CD4-positive, alpha-beta T cell treated with Interferon alpha-2 for 1 hour (primary cell): ENCODE data around the gene FUT9.

Experiments used
- DNase-seq, 2 donors: peaks; one replicate each; pipeline ENCODE4 v3.0.0-alpha.2; 2020 to 2022

Gene FUT9

GRCh38 chr6:96015518-96016333 is at the start of gene FUT9:
TSS of gene FUT9 (plus strand) at chr6:96015974. CDS start at chr6:96203156, 187,182 bp downstream.
- no peak for DNase-seq

- DNase-seq: no peak
Measured at GRCh38 chr6:95967594-95967993, 48.2 kb upstream of the FUT9 start.

GRCh38 chr6:95973976-95974375 is 41.8 kb upstream of the FUT9 start:
- DNase-seq: no peak

- DNase-seq: no peak
Measured at GRCh38 chr6:95978230-95978629, 37.5 kb upstream of the FUT9 start.

- DNase-seq: no peak
Measured at GRCh38 chr6:95991906-95992305, 23.9 kb upstream of the FUT9 start.

- no peak for DNase-seq
Measured at GRCh38 chr6:95994151-95994550, 21.6 kb upstream of the FUT9 start.

GRCh38 chr6:95998133-95998532 is 17.6 kb upstream of the FUT9 start:
- DNase-seq: no peak

GRCh38 chr6:96001891-96002575 is 13.7 kb upstream of the FUT9 start:
- DNase-seq: no peak

GRCh38 chr6:96002576-96002910 is 13.2 kb upstream of the FUT9 start:
- no peak for DNase-seq

GRCh38 chr6:96002912-96003311 is 12.9 kb upstream of the FUT9 start:
- no peak for DNase-seq

- DNase-seq: no peak
Measured at GRCh38 chr6:96007663-96008062, 8.1 kb upstream of the FUT9 start.

- no peak for DNase-seq
Measured at GRCh38 chr6:96013531-96013930, 2.2 kb upstream of the FUT9 start.

- DNase-seq: no peak
Measured at GRCh38 chr6:96014846-96015517, 792 bp upstream of the FUT9 start.

- DNase-seq: no peak
Measured at GRCh38 chr6:96016334-96017069, 728 bp downstream of the FUT9 start.

- DNase-seq: no peak
Measured at GRCh38 chr6:96017070-96017359, 1.2 kb downstream of the FUT9 start.

GRCh38 chr6:96022225-96022624 is 6.5 kb downstream of the FUT9 start:
- no peak for DNase-seq

- no peak for DNase-seq
Measured at GRCh38 chr6:96032661-96033060, 16.9 kb downstream of the FUT9 start.

- no peak for DNase-seq
Measured at GRCh38 chr6:96051555-96051954, 35.8 kb downstream of the FUT9 start.

- no peak for DNase-seq
Measured at GRCh38 chr6:96058082-96058481, 42.3 kb downstream of the FUT9 start.

GRCh38 chr6:96059586-96059985 is 43.8 kb downstream of the FUT9 start:
- no peak for DNase-seq

- no peak for DNase-seq
Measured at GRCh38 chr6:96060249-96060648, 44.5 kb downstream of the FUT9 start.

- no peak for DNase-seq
Measured at GRCh38 chr6:96065213-96065612, 49.4 kb downstream of the FUT9 start.

GRCh38 chr6:96066376-96066775 is 50.6 kb downstream of the FUT9 start:
- no peak for DNase-seq

- no peak for DNase-seq
Measured at GRCh38 chr6:96073555-96073954, 57.8 kb downstream of the FUT9 start.
